Esophagus squamous epithelium (tissue), 4 donors: ENCODE results near the gene NEMF.

Source experiments
- CTCF ChIP-seq, 6 experiments: fragments of 450-650 bp in 4 of 6; fragments of 200-600 bp in 2 of 6; sonication (generic) in 2 of 6; IDR thresholded peaks; one replicate each; pipeline ENCODE4 v1.5.1; 2016 to 2019; ENCODE audit warnings: antibody characterized with exemption in 6 of 6, mild to moderate bottlenecking in 4 of 6, moderate library complexity in 4 of 6
- POLR2A ChIP-seq, 4 donors: fragments of 450-650 bp; IDR thresholded peaks; one replicate each; pipeline ENCODE4 v1.6.1; 2017; ENCODE audit warnings: antibody characterized with exemption in 4 of 4, mild to moderate bottlenecking in 4 of 4, moderate library complexity in 3 of 4

- no peak for TF ChIP-seq CTCF (IDR thresholded peaks at IDR 0.05)
- TF ChIP-seq POLR2A (IDR thresholded peaks at IDR 0.05): no peak
Observed at GRCh38 chr14:49868720-49869114, 16.1 kb upstream of the NEMF start.
